H1 (cell line): ENCODE measurements around the gene SPINK14. TPM values are rescaled to one million over a fixed set of nuclear protein-coding genes. Genes with fewer than 3 reads are reported as not detected.

ENCODE experiments used
- CHD7 ChIP-seq: fragments of 300-600 bp; sonication (generic); IDR thresholded peaks from 2 replicates; pipeline ENCODE4 v1.7.1; 2012; ENCODE audit warnings: low read length, moderate library complexity, mild to moderate bottlenecking, inconsistent platforms; ENCODE audit not compliant: insufficient replicate concordance
- polyA plus RNA-seq, 7 experiments: library from polyadenylated mRNA; depleted of rRNA in 3 of 7; stranded (reverse) in 5 of 7; unstranded in 2 of 7; fragments of >200 nt in 5 of 7; fragments of 200-250 nt in 2 of 7; gene quantifications; 1 replicate in 5 of 7; 2 replicates in 1 of 7; 4 replicates in 1 of 7; pipeline versions ENCODE4 v1.2.1 to v1.2.3, GENCODE V29; 2011 to 2013; ENCODE audit warnings: missing spikeins in 2 of 7, mixed read lengths in 2 of 7
- total RNA-seq: library from RNA; stranded (reverse); fragmentation: NEBNext Ultra II Directional; extraction: Animal tissue kit (Norgen Biotek cat#: 25700); gene quantifications from 2 replicates; pipeline ENCODE4 v1.2.1, GENCODE V29; 2021

Gene SPINK14
- total and polyA plus RNA-seq, 2 of the 8 experiments (the other 6 are each of a cell fraction or from before 2014, with no cell fraction given) = not detected

- no peak for TF ChIP-seq CHD7
Observed at GRCh38 chr5:148147415-148147814, 20.9 kb upstream of the SPINK14 start (continued).
